ENCODE measurements around the gene NCOA6.

The NCOA6 gene

GRCh38 chr20:34864216-34864615 is 38.8 kb upstream of the NCOA6 start:
- Histone ChIP-seq H3K9me3 (ENCODE audit: low read length) (no peaks in the 10 kb centered on the region), H4K20me1 (ENCODE audit: insufficient read depth, low read length) (no peaks in the 10 kb centered on the region), H3K27me3 (ENCODE audit: insufficient read depth, low read length) (no peaks in the 10 kb centered on the region), H3K36me3 (ENCODE audit: insufficient read depth, low read length) (no peaks in the 10 kb centered on the region), H3K4me3 (ENCODE audit: low read depth, low read length, poor library complexity, severe bottlenecking) (no peak overlapping the region), H3K79me2 (ENCODE audit: insufficient read depth, low read length) (no peaks in the 10 kb centered on the region), H2AFZ (ENCODE audit: low read length) (no peak overlapping the region), H3K4me1 (ENCODE audit: insufficient read depth, low read length, severe bottlenecking) (no peaks in the 10 kb centered on the region), H3K9me2 (ENCODE audit: low read depth, low read length) (no peaks in the 10 kb centered on the region), H3K4me2 (ENCODE audit: low read length) (no peak overlapping the region), H3K27ac (ENCODE audit: low read depth, low read length, poor library complexity, severe bottlenecking) (no peak overlapping the region), H3K9ac (ENCODE audit: low read length) (no peak overlapping the region), H3F3A (ENCODE audit: insufficient read depth, low read length) (no peaks in the 10 kb centered on the region)
- TF ChIP-seq EZH2 (IDR thresholded peaks at IDR 0.05; ENCODE audit: borderline replicate concordance, low read length) (no peak), CTCF (IDR thresholded peaks at IDR 0.05; ENCODE audit: low read length) (no peak)

- Histone ChIP-seq H3K36me3 (ENCODE audit: insufficient read depth, low read length) (no peaks in the 10 kb centered on the region), H4K20me1 (ENCODE audit: insufficient read depth, low read length) (no peaks in the 10 kb centered on the region), H3K9ac (ENCODE audit: low read length) (no peak overlapping the region), H3F3A (ENCODE audit: insufficient read depth, low read length) (no peaks in the 10 kb centered on the region), H3K9me3 (ENCODE audit: low read length) (no peaks in the 10 kb centered on the region), H3K79me2 (ENCODE audit: insufficient read depth, low read length) (no peaks in the 10 kb centered on the region), H3K9me2 (ENCODE audit: low read depth, low read length) (no peaks in the 10 kb centered on the region), H3K4me1 (ENCODE audit: insufficient read depth, low read length, severe bottlenecking) (no peaks in the 10 kb centered on the region), H3K4me3 (ENCODE audit: low read depth, low read length, poor library complexity, severe bottlenecking) (no peak overlapping the region), H3K27me3 (ENCODE audit: insufficient read depth, low read length) (no peaks in the 10 kb centered on the region), H3K4me2 (ENCODE audit: low read length) (no peak overlapping the region), H2AFZ (ENCODE audit: low read length) (no peak overlapping the region), H3K27ac (ENCODE audit: low read depth, low read length, poor library complexity, severe bottlenecking) (no peak overlapping the region)
- TF ChIP-seq CTCF (IDR thresholded peaks at IDR 0.05; ENCODE audit: low read length) (no peak), EZH2 (IDR thresholded peaks at IDR 0.05; ENCODE audit: borderline replicate concordance, low read length) (no peak)
Measured at GRCh38 chr20:34863421-34863965, 38.0 kb upstream of the NCOA6 start.

GRCh38 chr20:34862724-34863123 is 37.3 kb upstream of the NCOA6 start:
- no peaks in the 10 kb centered on the region for H3F3A ChIP-seq (ENCODE audit: insufficient read depth, low read length)
- no peaks in the 10 kb centered on the region for H3K27me3 ChIP-seq (ENCODE audit: insufficient read depth, low read length)
- no peak overlapping the region for H3K9ac ChIP-seq (ENCODE audit: low read length)
- no peaks in the 10 kb centered on the region for H3K79me2 ChIP-seq (ENCODE audit: insufficient read depth, low read length)
- no peaks in the 10 kb centered on the region for H3K9me3 ChIP-seq (ENCODE audit: low read length)
- no peaks in the 10 kb centered on the region for H3K4me1 ChIP-seq (ENCODE audit: insufficient read depth, low read length, severe bottlenecking)
- no peak overlapping the region for H2AFZ ChIP-seq (ENCODE audit: low read length)
- H3K9me2 ChIP-seq (ENCODE audit: low read depth, low read length) = no peaks in the 10 kb centered on the region
- H3K4me3 ChIP-seq (ENCODE audit: low read depth, low read length, poor library complexity, severe bottlenecking) = no peak overlapping the region
- no peaks in the 10 kb centered on the region for H4K20me1 ChIP-seq (ENCODE audit: insufficient read depth, low read length)
- no peak overlapping the region for H3K27ac ChIP-seq (ENCODE audit: low read depth, low read length, poor library complexity, severe bottlenecking)
- H3K36me3 ChIP-seq (ENCODE audit: insufficient read depth, low read length) = no peaks in the 10 kb centered on the region
- H3K4me2 ChIP-seq (ENCODE audit: low read length) = no peak overlapping the region
- TF ChIP-seq CTCF (IDR thresholded peaks at IDR 0.05; ENCODE audit: low read length) (no peak), EZH2 (IDR thresholded peaks at IDR 0.05; ENCODE audit: borderline replicate concordance, low read length) (no peak)
